Breast epithelium (tissue), 4 donors: ENCODE measurements around the gene TMEM132D. TPM values are rescaled to one million over a fixed set of nuclear protein-coding genes. Genes with fewer than 3 reads are reported as not detected.

Experiments
- DNase-seq, 2 donors: peaks; one replicate each; pipeline ENCODE4 v3.0.0-alpha.2; 2019; ENCODE audit warnings: low spot score in 2 of 2
- H3K27ac ChIP-seq, 2 donors: fragments of 200-600 bp; sonication (generic) in 1 of 2; one replicate each; pipeline ENCODE4 v1.5.1; 2016 to 2019; ENCODE audit warnings: mild to moderate bottlenecking in 1 of 2
- H3K27me3 ChIP-seq, 2 donors: fragments of 200-600 bp; sonication (generic) in 1 of 2; one replicate each; pipeline versions ENCODE4 v1.5.1 to v1.6.0; 2017 to 2019; ENCODE audit warnings: control low read depth in 1 of 2, mild to moderate bottlenecking in 1 of 2
- H3K36me3 ChIP-seq: fragments of 200-600 bp; one replicate; pipeline ENCODE4 v1.5.1; 2019
- H3K4me1 ChIP-seq, 2 donors: fragments of 200-600 bp; sonication (generic); one replicate each; pipeline ENCODE4 v1.5.1; 2016 to 2019; ENCODE audit warnings: control low read depth in 1 of 2
- H3K4me3 ChIP-seq, 3 donors: fragments of 200-600 bp; sonication (generic); 1 replicate in 2 of 3; 2 replicates in 1 of 3; pipeline ENCODE4 v1.5.1; 2016 to 2019; ENCODE audit warnings: mild to moderate bottlenecking in 3 of 3, moderate library complexity in 2 of 3
- H3K9me3 ChIP-seq, 2 donors: fragments of 200-600 bp; sonication (generic) in 1 of 2; one replicate each; pipeline ENCODE4 v1.5.1; 2016 to 2019; ENCODE audit warnings: control low read depth in 1 of 2
- POLR2A ChIP-seq: fragments of 450-650 bp; IDR thresholded peaks from one replicate; pipeline ENCODE4 v1.6.1; 2016; ENCODE audit warnings: antibody characterized with exemption, mild to moderate bottlenecking, moderate library complexity
- POLR2AphosphoS5 ChIP-seq, 3 donors: sonication (generic); formaldehyde crosslinking; IDR thresholded peaks; one replicate each; pipeline ENCODE4 v1.6.1; 2017; ENCODE audit warnings: antibody characterized with exemption in 3 of 3
- intact Hi-C: fragments of 100-400 bp; cut with DNase I; formaldehyde crosslinking; loops from one replicate; pipeline ENCODE4 v1.15.1; 2023; ENCODE audit warnings: low total_unique reads
- total RNA-seq, 3 donors: library from RNA; depleted of rRNA; stranded (reverse); fragments of >200 nt; gene quantifications; one replicate each; pipeline ENCODE4 v1.1.0, GENCODE V29; 2016
- TF ChIP-seq, protein P1 (sequence below), 3 donors: fragments of 450-650 bp; IDR thresholded peaks; one replicate each; pipeline ENCODE4 v1.5.1; 2016 to 2017; ENCODE audit warnings: antibody characterized with exemption in 3 of 3, mild to moderate bottlenecking in 3 of 3, moderate library complexity in 3 of 3

TMEM132D gene
- total RNA-seq, 3 donors from 2014 or later = not detected

DNA sequence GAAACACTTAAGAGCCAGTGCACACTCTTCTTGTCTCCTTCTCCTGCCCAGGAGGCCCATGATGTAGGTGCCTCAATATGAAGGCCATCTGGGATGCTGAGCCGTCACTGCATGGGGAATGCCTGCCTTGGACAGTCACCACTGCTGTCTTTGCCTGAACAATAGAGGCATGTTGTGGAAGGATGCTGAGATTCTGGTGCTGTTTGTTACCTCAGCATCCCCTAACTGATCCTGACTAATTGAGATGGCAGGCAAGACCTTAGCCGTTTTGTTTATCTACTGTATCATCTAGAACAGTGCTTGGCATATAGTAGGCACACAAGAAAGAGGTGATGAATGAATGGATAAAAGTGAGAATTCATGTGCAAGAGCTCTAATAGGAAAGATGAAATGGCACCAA lies 797.1 kb downstream of the TMEM132D start:
- Histone ChIP-seq H3K27me3 (no peaks in the 10 kb centered on the region), H3K4me3 (no peak overlapping the region), H3K36me3 (no peaks in the 10 kb centered on the region), H3K4me1 (no peaks in the 10 kb centered on the region), H3K9me3 (peaks cover 0 to 23% of the 10 kb centered on the region in 2 donors), H3K27ac (no peak overlapping the region)
- no peak for DNase-seq
- intact Hi-C loops = no loop called here
- TF ChIP-seq, protein P1, sequence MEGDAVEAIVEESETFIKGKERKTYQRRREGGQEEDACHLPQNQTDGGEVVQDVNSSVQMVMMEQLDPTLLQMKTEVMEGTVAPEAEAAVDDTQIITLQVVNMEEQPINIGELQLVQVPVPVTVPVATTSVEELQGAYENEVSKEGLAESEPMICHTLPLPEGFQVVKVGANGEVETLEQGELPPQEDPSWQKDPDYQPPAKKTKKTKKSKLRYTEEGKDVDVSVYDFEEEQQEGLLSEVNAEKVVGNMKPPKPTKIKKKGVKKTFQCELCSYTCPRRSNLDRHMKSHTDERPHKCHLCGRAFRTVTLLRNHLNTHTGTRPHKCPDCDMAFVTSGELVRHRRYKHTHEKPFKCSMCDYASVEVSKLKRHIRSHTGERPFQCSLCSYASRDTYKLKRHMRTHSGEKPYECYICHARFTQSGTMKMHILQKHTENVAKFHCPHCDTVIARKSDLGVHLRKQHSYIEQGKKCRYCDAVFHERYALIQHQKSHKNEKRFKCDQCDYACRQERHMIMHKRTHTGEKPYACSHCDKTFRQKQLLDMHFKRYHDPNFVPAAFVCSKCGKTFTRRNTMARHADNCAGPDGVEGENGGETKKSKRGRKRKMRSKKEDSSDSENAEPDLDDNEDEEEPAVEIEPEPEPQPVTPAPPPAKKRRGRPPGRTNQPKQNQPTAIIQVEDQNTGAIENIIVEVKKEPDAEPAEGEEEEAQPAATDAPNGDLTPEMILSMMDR (IDR thresholded peaks at IDR 0.05) = no peak
- TF ChIP-seq POLR2A (no peak), POLR2AphosphoS5 (IDR thresholded peaks at IDR 0.05) (no peak)

DNA sequence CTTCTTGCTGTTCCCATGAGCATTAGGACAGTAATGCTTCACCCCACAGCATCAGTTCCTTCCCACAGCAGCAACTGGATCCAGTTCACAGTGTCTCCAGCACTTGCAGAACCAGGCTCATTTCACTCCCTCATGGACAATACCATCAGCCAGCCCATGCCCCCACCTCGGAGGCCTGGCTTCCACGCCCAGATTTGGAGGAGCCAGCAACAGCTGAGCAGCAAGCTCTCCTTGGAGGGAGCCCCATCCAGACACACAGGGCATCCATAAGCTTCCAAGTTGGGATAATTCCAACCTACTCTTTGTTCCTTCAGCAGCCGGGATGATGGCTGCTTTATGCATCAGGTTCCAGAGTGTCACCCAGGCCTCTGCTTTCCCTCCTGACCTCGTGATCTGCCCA lies 800.6 kb downstream of the TMEM132D start:
- no peaks in the 10 kb centered on the region for H3K36me3 ChIP-seq
- intact Hi-C loops = no loop called here
- peaks cover 0 to 13% of the 10 kb centered on the region in 2 donors for H3K9me3 ChIP-seq
- no peak overlapping the region for H3K27ac ChIP-seq
- TF ChIP-seq, protein P1 (IDR thresholded peaks at IDR 0.05) = no peak
- TF ChIP-seq POLR2AphosphoS5 (IDR thresholded peaks at IDR 0.05) = no peak
- no peak for TF ChIP-seq POLR2A
- no peaks in the 10 kb centered on the region for H3K4me1 ChIP-seq
- no peak overlapping the region for H3K4me3 ChIP-seq
- no peak for DNase-seq
- no peaks in the 10 kb centered on the region for H3K27me3 ChIP-seq

DNA sequence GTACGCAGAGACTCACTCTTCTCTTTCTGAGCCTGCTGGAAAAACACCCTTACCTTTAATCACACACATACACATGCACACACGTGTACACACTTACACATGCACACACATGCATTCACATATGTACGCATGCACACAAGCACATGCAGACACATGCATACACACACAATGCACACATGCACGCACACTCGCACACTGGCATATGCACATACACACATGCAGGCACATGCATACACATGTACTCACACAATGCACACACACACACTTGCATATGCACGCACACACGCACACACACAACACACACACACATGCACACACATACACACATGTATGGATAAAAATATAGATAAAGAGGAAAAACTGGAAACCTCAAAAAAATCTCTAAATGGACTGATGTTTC lies 801.6 kb downstream of the TMEM132D start:
- no peak for TF ChIP-seq POLR2A
- TF ChIP-seq, protein P1 (IDR thresholded peaks at IDR 0.05) = no peak
- TF ChIP-seq POLR2AphosphoS5 (IDR thresholded peaks at IDR 0.05) = no peak
- peaks cover 0 to 13% of the 10 kb centered on the region in 2 donors for H3K9me3 ChIP-seq
- H3K27ac ChIP-seq = no peak overlapping the region
- no peak overlapping the region for H3K4me3 ChIP-seq
- no peaks in the 10 kb centered on the region for H3K27me3 ChIP-seq
- H3K4me1 ChIP-seq = no peaks in the 10 kb centered on the region
- intact Hi-C loops = no loop called here
- H3K36me3 ChIP-seq = no peaks in the 10 kb centered on the region
- no peak for DNase-seq

GRCh38 chr12:129101816-129102215 lies 802.0 kb downstream of the TMEM132D start:
- Histone ChIP-seq H3K27me3 (no peaks in the 10 kb centered on the region), H3K27ac (no peak overlapping the region), H3K36me3 (no peaks in the 10 kb centered on the region), H3K4me1 (no peaks in the 10 kb centered on the region), H3K4me3 (no peak overlapping the region), H3K9me3 (peaks cover 0 to 13% of the 10 kb centered on the region in 2 donors)
- TF ChIP-seq, protein P1 (IDR thresholded peaks at IDR 0.05) = no peak
- TF ChIP-seq POLR2A = no peak
- no peak for TF ChIP-seq POLR2AphosphoS5 (IDR thresholded peaks at IDR 0.05)
- DNase-seq = no peak
- intact Hi-C loops = no loop called here

DNA sequence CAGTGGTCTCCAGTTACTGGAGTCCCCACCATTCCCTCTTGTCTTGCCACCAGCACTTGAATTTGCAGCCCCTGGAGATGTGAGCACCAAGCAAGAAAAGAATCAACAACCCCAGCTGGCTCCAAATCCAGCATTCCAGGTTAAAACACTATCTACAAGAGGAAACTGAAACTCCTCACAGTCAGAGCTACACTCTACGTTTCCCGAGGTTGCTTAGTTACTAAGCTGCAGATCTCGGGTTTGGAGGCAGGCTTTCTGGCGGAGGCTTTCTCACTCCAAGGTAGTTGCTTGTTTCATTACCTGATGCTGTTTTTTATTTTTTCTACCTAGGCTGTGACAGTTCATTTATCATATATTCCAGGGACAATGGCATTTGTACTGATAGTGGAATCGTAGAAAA lies 802.4 kb downstream of the TMEM132D start:
- DNase-seq = no peak
- intact Hi-C loops = no loop called here
- no peaks in the 10 kb centered on the region for H3K27me3 ChIP-seq
- H3K4me3 ChIP-seq = no peak overlapping the region
- TF ChIP-seq, protein P1 (IDR thresholded peaks at IDR 0.05) = no peak
- TF ChIP-seq POLR2AphosphoS5 (IDR thresholded peaks at IDR 0.05) (no peak), POLR2A (no peak)
- H3K4me1 ChIP-seq = no peaks in the 10 kb centered on the region
- peaks cover 0 to 9% of the 10 kb centered on the region in 2 donors for H3K9me3 ChIP-seq
- no peak overlapping the region for H3K27ac ChIP-seq
- no peaks in the 10 kb centered on the region for H3K36me3 ChIP-seq
